ENCODE data around the gene CLDN6. TPM values are rescaled to one million over a fixed set of nuclear protein-coding genes. Genes with fewer than 3 reads are reported as not detected.

The CLDN6 gene
- total and polyA plus RNA-seq, 9 donors = 1.8 TPM; not detected in 8

- 5 to 9% (median 8%) methylated on average over 19 of the region's 19 CpGs for WGBS, 3 donors
- H3K9me3 ChIP-seq = no peaks in the 10 kb centered on the region
- peaks cover 3% of the 10 kb centered on the region for H3K27me3 ChIP-seq
- H3K4me3 ChIP-seq = no peak overlapping the region
- H3K4me1 ChIP-seq (ENCODE audit: insufficient read depth) = no peaks in the 10 kb centered on the region
- no peak for DNase-seq
- TF ChIP-seq CTCF (IDR thresholded peaks at IDR 0.05) = no peak
- no peak for TF ChIP-seq EP300 (IDR thresholded peaks at IDR 0.05)
- no peak for TF ChIP-seq POLR2A (IDR thresholded peaks at IDR 0.05)
- no peaks in the 10 kb centered on the region for H3K36me3 ChIP-seq
- no peak overlapping the region for H3K27ac ChIP-seq
- intact Hi-C loops (cut with DNase I) = no loop called here
Measured at GRCh38 chr16:3012246-3012645, 5.7 kb downstream of the CLDN6 start.

GRCh38 chr16:3010510-3010909, 7.5 kb downstream of the CLDN6 start:
- no peak for TF ChIP-seq POLR2A (IDR thresholded peaks at IDR 0.05)
- no peak for TF ChIP-seq CTCF (IDR thresholded peaks at IDR 0.05)
- no peak for TF ChIP-seq EP300 (IDR thresholded peaks at IDR 0.05)
- WGBS, 3 donors = 80 to 83% (median 81%) methylated on average over 8 of the region's 8 CpGs

GRCh38 chr16:3009568-3010390, 8.2 kb downstream of the CLDN6 start:
- Histone ChIP-seq H3K36me3 (no peaks in the 10 kb centered on the region), H3K27ac (no peak overlapping the region), H3K4me3 (no peak overlapping the region), H3K4me1 (ENCODE audit: insufficient read depth) (no peaks in the 10 kb centered on the region), H3K9me3 (no peaks in the 10 kb centered on the region), H3K27me3 (peaks cover 8% of the 10 kb centered on the region)
- DNase-seq = no peak
- intact Hi-C loops (cut with DNase I) = no loop called here
- TF ChIP-seq EP300 (IDR thresholded peaks at IDR 0.05) (no peak), CTCF (IDR thresholded peaks at IDR 0.05) (no peak), POLR2A (IDR thresholded peaks at IDR 0.05) (no peak)
- WGBS, 3 donors = 30 to 35% (median 30%) methylated on average over 21 of the region's 21 CpGs

More at GRCh38 chr16:3010510-3010909, 7.5 kb downstream of the CLDN6 start:
- intact Hi-C loops (cut with DNase I) = no loop called here
- no peak for DNase-seq
- no peaks in the 10 kb centered on the region for H3K36me3 ChIP-seq
- H3K27me3 ChIP-seq = peaks cover 8% of the 10 kb centered on the region
- H3K27ac ChIP-seq = no peak overlapping the region
- no peaks in the 10 kb centered on the region for H3K4me1 ChIP-seq (ENCODE audit: insufficient read depth)
- no peaks in the 10 kb centered on the region for H3K9me3 ChIP-seq
- H3K4me3 ChIP-seq = no peak overlapping the region

- 24 to 53% (median 50%) methylated on average over 4 of the region's 4 CpGs for WGBS, 3 donors
- H3K9me3 ChIP-seq = no peaks in the 10 kb centered on the region
- H3K27ac ChIP-seq = no peak overlapping the region
- no peaks in the 10 kb centered on the region for H3K4me1 ChIP-seq (ENCODE audit: insufficient read depth)
- intact Hi-C loops (cut with DNase I) = no loop called here
- TF ChIP-seq POLR2A (IDR thresholded peaks at IDR 0.05) (no peak), CTCF (IDR thresholded peaks at IDR 0.05) (no peak), EP300 (IDR thresholded peaks at IDR 0.05) (no peak)
- H3K36me3 ChIP-seq = no peaks in the 10 kb centered on the region
- H3K4me3 ChIP-seq = no peak overlapping the region
- H3K27me3 ChIP-seq = peaks cover 8% of the 10 kb centered on the region
- DNase-seq = no peak
Measured at GRCh38 chr16:3008690-3009037, 9.3 kb downstream of the CLDN6 start.

Data from ovary (tissue), 9 donors.